ENCODE results near the gene ARTN. TPM values are rescaled to one million over a fixed set of nuclear protein-coding genes. Genes with fewer than 3 reads are reported as not detected.

Gene ARTN
- total and polyA plus RNA-seq, 9 of the 15 experiments (the other 6 are each of a cell fraction or from before 2014, with no cell fraction given): 0.06 to 0.38 TPM; not detected in 7

DNA sequence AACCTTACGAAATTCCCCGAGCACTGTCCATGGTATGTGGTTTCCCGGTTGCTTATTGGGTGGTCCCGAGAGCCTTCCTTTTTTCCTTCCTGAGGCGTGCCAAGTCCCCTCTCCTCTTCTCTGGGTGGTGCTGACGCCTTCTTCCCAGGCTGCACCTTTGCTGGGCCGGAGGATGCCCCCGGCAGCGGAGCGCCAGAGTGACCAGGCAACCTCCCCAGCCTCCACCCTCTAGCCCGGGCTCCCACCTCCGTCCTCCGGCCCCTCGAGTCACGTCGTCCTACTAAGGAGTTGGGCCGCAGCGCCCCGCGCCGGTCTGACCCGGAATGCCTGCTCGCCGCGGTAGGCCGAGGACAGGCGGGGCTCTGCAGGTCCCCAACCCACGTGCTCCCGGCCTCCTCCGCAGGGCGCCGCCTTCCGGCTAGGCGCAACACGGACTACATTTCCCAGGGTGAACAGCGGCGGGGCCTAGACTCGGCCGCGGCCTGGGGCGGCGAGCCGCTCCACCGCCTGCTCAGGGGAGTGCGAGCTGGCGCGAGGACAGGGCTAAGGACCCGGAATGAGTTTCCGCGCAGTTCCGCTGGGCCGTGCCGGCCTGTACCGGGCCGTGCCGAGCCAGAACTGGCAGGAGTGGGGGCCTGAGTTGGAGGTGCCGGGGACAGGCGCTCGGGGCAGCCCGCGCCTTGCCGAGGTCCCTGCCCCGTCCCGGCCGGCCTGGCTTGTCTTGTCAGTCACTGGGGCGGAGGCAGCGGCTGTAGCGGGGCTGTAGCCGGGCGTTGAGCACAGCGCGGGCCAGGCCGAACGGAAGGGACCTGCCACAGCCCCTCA, 12.8 kb downstream of the ARTN start, which contains the start of gene IPO13 (continued):
- TF ChIP-seq, protein P1, sequence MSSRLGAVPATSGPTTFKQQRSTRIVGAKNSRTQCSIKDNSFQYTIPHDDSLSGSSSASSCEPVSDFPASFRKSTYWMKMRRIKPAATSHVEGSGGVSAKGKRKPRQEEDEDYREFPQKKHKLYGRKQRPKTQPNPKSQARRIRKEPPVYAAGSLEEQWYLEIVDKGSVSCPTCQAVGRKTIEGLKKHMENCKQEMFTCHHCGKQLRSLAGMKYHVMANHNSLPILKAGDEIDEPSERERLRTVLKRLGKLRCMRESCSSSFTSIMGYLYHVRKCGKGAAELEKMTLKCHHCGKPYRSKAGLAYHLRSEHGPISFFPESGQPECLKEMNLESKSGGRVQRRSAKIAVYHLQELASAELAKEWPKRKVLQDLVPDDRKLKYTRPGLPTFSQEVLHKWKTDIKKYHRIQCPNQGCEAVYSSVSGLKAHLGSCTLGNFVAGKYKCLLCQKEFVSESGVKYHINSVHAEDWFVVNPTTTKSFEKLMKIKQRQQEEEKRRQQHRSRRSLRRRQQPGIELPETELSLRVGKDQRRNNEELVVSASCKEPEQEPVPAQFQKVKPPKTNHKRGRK (tag; IDR thresholded peaks at IDR 0.05): no peak
- TF ChIP-seq CHD4 (IDR thresholded peaks at IDR 0.05; ENCODE audit: insufficient read depth, insufficient replicate concordance, low read depth, low read length, poor library complexity, severe bottlenecking) (peak; percentile 90), ZNF174 (CRISPR knock-in tag; IDR thresholded peaks at IDR 0.05) (no peak), MTA2 (IDR thresholded peaks at IDR 0.05; ENCODE audit: low read depth) (no peak; the same call in 1 of the 2 replicates), POLR2B (IDR thresholded peaks at IDR 0.05; ENCODE audit: low read depth, partially characterized antibody) (peak; percentile 83), SMC3 (conservative IDR thresholded peaks at IDR 0.05; ENCODE audit: insufficient read depth, low read depth, low read length) (peak; percentile 61), CHCHD3 (CRISPR knock-in tag; IDR thresholded peaks at IDR 0.05) (no peak), ZKSCAN1 (IDR thresholded peaks at IDR 0.05; ENCODE audit: low read depth, low read length) (peak; percentile 99), POLR2A (conservative IDR thresholded peaks at IDR 0.05) (peak; percentile 90), BCL6 (CRISPR knock-in tag; IDR thresholded peaks at IDR 0.05) (peak; percentile 13; the same call in 1 of the 2 replicates), TEAD4 (IDR thresholded peaks at IDR 0.05; ENCODE audit: low read length) (peak; percentile 56; the same call in 1 of the 2 replicates), TEAD4 (CRISPR knock-in tag; IDR thresholded peaks at IDR 0.05; ENCODE audit: borderline replicate concordance) (peak; percentile 94; the same call in 1 of the 2 replicates)
- TF ChIP-seq, protein P2, sequence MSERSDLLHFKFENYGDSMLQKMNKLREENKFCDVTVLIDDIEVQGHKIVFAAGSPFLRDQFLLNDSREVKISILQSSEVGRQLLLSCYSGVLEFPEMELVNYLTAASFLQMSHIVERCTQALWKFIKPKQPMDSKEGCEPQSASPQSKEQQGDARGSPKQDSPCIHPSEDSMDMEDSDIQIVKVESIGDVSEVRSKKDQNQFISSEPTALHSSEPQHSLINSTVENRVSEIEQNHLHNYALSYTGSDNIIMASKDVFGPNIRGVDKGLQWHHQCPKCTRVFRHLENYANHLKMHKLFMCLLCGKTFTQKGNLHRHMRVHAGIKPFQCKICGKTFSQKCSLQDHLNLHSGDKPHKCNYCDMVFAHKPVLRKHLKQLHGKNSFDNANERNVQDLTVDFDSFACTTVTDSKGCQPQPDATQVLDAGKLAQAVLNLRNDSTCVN (CRISPR knock-in tag; IDR thresholded peaks at IDR 0.05): no peak
- TF ChIP-seq, protein P3, sequence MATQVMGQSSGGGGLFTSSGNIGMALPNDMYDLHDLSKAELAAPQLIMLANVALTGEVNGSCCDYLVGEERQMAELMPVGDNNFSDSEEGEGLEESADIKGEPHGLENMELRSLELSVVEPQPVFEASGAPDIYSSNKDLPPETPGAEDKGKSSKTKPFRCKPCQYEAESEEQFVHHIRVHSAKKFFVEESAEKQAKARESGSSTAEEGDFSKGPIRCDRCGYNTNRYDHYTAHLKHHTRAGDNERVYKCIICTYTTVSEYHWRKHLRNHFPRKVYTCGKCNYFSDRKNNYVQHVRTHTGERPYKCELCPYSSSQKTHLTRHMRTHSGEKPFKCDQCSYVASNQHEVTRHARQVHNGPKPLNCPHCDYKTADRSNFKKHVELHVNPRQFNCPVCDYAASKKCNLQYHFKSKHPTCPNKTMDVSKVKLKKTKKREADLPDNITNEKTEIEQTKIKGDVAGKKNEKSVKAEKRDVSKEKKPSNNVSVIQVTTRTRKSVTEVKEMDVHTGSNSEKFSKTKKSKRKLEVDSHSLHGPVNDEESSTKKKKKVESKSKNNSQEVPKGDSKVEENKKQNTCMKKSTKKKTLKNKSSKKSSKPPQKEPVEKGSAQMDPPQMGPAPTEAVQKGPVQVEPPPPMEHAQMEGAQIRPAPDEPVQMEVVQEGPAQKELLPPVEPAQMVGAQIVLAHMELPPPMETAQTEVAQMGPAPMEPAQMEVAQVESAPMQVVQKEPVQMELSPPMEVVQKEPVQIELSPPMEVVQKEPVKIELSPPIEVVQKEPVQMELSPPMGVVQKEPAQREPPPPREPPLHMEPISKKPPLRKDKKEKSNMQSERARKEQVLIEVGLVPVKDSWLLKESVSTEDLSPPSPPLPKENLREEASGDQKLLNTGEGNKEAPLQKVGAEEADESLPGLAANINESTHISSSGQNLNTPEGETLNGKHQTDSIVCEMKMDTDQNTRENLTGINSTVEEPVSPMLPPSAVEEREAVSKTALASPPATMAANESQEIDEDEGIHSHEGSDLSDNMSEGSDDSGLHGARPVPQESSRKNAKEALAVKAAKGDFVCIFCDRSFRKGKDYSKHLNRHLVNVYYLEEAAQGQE (IDR thresholded peaks at IDR 0.05; ENCODE audit: borderline replicate concordance): peak; percentile 99
- TF ChIP-seq, protein P3 (CRISPR knock-in tag; IDR thresholded peaks at IDR 0.05; ENCODE audit: low read depth): peak; percentile 95
- TF ChIP-seq, protein P4, sequence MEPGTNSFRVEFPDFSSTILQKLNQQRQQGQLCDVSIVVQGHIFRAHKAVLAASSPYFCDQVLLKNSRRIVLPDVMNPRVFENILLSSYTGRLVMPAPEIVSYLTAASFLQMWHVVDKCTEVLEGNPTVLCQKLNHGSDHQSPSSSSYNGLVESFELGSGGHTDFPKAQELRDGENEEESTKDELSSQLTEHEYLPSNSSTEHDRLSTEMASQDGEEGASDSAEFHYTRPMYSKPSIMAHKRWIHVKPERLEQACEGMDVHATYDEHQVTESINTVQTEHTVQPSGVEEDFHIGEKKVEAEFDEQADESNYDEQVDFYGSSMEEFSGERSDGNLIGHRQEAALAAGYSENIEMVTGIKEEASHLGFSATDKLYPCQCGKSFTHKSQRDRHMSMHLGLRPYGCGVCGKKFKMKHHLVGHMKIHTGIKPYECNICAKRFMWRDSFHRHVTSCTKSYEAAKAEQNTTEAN (CRISPR knock-in tag; IDR thresholded peaks at IDR 0.05): no peak

Data from K562 (cell line).